ENCODE measurements around the gene ABCA1. TPM values are rescaled to one million over a fixed set of nuclear protein-coding genes. Genes with fewer than 3 reads are reported as not detected.

The ABCA1 gene
- total and polyA plus RNA-seq, 2 of the 13 experiments (the other 11 are each of a cell fraction or from before 2014, with no cell fraction given): 26.8 to 63.8 TPM

DNA sequence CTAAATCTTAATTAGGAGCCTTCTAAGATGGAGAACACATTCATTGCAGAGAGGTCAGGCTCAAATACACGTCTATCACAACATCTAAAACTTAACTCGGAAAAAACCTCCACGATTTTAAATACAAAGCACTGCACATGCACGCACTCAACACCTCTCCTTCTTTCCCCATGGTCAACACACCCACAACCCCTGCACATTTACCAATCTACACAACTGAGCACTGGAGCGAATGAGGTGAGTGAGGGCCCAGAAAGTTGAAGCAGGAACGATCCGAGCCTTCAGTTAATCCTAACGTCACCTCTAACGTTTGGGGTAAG, 180.8 kb downstream of the ABCA1 start (continued):
- TF ChIP-seq, protein P1, sequence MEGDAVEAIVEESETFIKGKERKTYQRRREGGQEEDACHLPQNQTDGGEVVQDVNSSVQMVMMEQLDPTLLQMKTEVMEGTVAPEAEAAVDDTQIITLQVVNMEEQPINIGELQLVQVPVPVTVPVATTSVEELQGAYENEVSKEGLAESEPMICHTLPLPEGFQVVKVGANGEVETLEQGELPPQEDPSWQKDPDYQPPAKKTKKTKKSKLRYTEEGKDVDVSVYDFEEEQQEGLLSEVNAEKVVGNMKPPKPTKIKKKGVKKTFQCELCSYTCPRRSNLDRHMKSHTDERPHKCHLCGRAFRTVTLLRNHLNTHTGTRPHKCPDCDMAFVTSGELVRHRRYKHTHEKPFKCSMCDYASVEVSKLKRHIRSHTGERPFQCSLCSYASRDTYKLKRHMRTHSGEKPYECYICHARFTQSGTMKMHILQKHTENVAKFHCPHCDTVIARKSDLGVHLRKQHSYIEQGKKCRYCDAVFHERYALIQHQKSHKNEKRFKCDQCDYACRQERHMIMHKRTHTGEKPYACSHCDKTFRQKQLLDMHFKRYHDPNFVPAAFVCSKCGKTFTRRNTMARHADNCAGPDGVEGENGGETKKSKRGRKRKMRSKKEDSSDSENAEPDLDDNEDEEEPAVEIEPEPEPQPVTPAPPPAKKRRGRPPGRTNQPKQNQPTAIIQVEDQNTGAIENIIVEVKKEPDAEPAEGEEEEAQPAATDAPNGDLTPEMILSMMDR (CRISPR knock-in tag; IDR thresholded peaks at IDR 0.05): 0 out of 2 replicates have a peak, but pooled peaks have one; percentile 2

DNA sequence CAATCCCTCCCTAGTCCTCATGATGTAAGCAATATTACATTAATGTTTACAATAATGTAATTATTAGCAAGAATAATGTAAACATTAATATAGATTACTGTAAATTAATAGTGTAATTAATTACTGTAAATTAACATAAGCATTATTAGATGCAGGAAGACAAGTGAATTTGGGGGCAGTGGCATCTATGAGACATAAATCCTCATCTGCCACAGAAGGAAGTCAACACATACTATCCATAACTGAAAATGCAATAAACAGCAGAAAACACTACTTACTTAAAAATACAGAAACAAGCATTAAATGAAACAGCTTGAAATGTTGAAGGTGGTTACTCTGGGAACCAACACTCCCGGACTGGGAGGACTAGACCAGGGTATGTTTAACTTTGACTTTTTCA, 181.2 kb downstream of the ABCA1 start:
- Histone ChIP-seq H3K4me1 (ENCODE audit: insufficient read depth, low read length) (peaks cover 19% of the 10 kb centered on the region), H3K27me3 (ENCODE audit: control insufficient read depth in 1 of 2, insufficient read depth in 2 of 2, low read length in 2 of 2) (no peaks in the 10 kb centered on the region), H3K36me3 (replicated peaks in 1 of 2; ENCODE audit: control insufficient read depth in 1 of 2, insufficient read depth in 2 of 2, low read length in 2 of 2) (no peaks in the 10 kb centered on the region), H3K4me3 (replicated peaks in 1 of 3; ENCODE audit: insufficient read depth in 1 of 3, low read depth in 2 of 3, low read length in 3 of 3) (peak overlapping the region; percentile 71 to 90 (median 89)), H3K9me3 (ENCODE audit: low read length) (no peaks in the 10 kb centered on the region), H3K9ac (ENCODE audit: insufficient read depth, low read depth, low read length) (peak overlapping the region; percentile 71; the same call in 1 of the 2 replicates), H3K79me2 (ENCODE audit: insufficient read depth, low read length) (no peaks in the 10 kb centered on the region), H4K20me1 (ENCODE audit: insufficient read depth, low read length) (no peaks in the 10 kb centered on the region), H3K4me2 (ENCODE audit: low read depth, low read length) (peak overlapping the region; percentile 87), H3K27ac (ENCODE audit: extremely low read length, insufficient read depth, low read length) (no peak overlapping the region), H2AFZ (ENCODE audit: low read length) (peak overlapping the region; percentile 95)
- CTCF ChIA-PET (ENCODE audit: low intra/inter-chr PET ratio, low total read pairs): no interaction called here
- POLR2A ChIA-PET: interaction anchor here (0.9 to 1.1 kb wide), 2 partner anchors 17 to 670 kb away, joined by 3 to 6 read pairs; partner anchors contain the start of gene NIPSNAP3B
- intact Hi-C loops (cut with micrococcal nuclease; ENCODE audit: unreplicated experiment) (loop anchor here (5.0 kb wide), 1 partner anchor 654 kb away; the partner anchor contains the start of gene SMC2), in situ Hi-C loops (cut with HindIII; ENCODE audit: extremely low pct_ligation_motif_present, low pct_unique_long_range_greater_than_20kb) (no loop called here)
- no TSS peak for BruUV-seq (replicated peaks)
- DNase-seq (ENCODE audit: low spot score): no peak
- WGBS (ENCODE audit: low lambda C conversion rate): 0% methylated on average over 1 of the region's 1 CpG
- no peak for FAIRE-seq
- no peak for ATAC-seq
- TF ChIP-seq BRCA1 (CRISPR knock-in tag; IDR thresholded peaks at IDR 0.05) (no peak), ZNF468 (CRISPR knock-in tag; IDR thresholded peaks at IDR 0.05) (no peak)

DNA sequence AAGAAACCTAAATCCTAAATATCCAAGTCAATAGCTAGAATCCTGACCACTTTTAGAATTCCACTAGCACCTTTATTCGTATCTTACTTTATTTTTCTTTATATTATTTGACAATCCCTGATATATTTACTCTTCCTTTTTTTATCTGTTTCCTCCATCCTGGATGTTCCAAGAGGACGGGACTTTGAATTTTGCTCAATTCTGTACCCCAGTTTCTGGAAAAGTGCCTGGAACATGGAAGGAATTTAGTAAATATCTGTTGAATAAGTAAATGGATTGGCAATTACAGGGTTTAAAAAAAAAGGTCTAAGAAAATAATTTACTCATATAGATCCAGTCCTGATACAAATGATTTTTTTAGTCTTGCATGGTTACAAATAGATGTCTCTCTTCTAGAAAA, 181.7 kb downstream of the ABCA1 start:
- Histone ChIP-seq H3K4me2 (ENCODE audit: low read depth, low read length) (peak overlapping the region; percentile 87; the same call in 1 of the 2 replicates), H3K27ac (ENCODE audit: extremely low read length, insufficient read depth, low read length) (no peak overlapping the region), H3K36me3 (replicated peaks in 1 of 2; ENCODE audit: control insufficient read depth in 1 of 2, insufficient read depth in 2 of 2, low read length in 2 of 2) (no peaks in the 10 kb centered on the region), H2AFZ (ENCODE audit: low read length) (no peak overlapping the region), H4K20me1 (ENCODE audit: insufficient read depth, low read length) (no peaks in the 10 kb centered on the region), H3K27me3 (ENCODE audit: control insufficient read depth in 1 of 2, insufficient read depth in 2 of 2, low read length in 2 of 2) (no peaks in the 10 kb centered on the region), H3K9ac (ENCODE audit: insufficient read depth, low read depth, low read length) (no peak overlapping the region), H3K4me1 (ENCODE audit: insufficient read depth, low read length) (peaks cover 19% of the 10 kb centered on the region), H3K4me3 (replicated peaks in 1 of 3; ENCODE audit: insufficient read depth in 1 of 3, low read depth in 2 of 3, low read length in 3 of 3) (no peak overlapping the region), H3K79me2 (ENCODE audit: insufficient read depth, low read length) (no peaks in the 10 kb centered on the region), H3K9me3 (ENCODE audit: low read length) (no peaks in the 10 kb centered on the region)
- POLR2A ChIA-PET: no interaction called here
- WGBS (ENCODE audit: low lambda C conversion rate): 35% methylated on average over 2 of the region's 2 CpGs
- CTCF ChIA-PET (ENCODE audit: low intra/inter-chr PET ratio, low total read pairs): no interaction called here
- no peak for FAIRE-seq
- BruUV-seq (replicated peaks): no TSS peak
- no peak for ATAC-seq
- no peak for TF ChIP-seq TOE1 (CRISPR knock-in tag; IDR thresholded peaks at IDR 0.05)
- TF ChIP-seq, protein P2, sequence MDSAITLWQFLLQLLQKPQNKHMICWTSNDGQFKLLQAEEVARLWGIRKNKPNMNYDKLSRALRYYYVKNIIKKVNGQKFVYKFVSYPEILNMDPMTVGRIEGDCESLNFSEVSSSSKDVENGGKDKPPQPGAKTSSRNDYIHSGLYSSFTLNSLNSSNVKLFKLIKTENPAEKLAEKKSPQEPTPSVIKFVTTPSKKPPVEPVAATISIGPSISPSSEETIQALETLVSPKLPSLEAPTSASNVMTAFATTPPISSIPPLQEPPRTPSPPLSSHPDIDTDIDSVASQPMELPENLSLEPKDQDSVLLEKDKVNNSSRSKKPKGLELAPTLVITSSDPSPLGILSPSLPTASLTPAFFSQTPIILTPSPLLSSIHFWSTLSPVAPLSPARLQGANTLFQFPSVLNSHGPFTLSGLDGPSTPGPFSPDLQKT (CRISPR knock-in tag; IDR thresholded peaks at IDR 0.05; ENCODE audit: borderline replicate concordance): no peak
- in situ Hi-C loops (cut with HindIII; ENCODE audit: extremely low pct_ligation_motif_present, low pct_unique_long_range_greater_than_20kb): no loop called here
- intact Hi-C loops (cut with micrococcal nuclease; ENCODE audit: unreplicated experiment): loop anchor here (5.0 kb wide), 1 partner anchor 654 kb away; the partner anchor contains the start of gene SMC2
- no peak for DNase-seq (ENCODE audit: low spot score)
